ENCODE data around the gene PCARE.
"Not testable (repeated sequence)": the region's sequence is repeated elsewhere in the genome, so short reads cannot be mapped to it uniquely, and the experiment has no call there.

Gene PCARE

GRCh38 chr2:29074411-29074810, at the start of gene PCARE:
Gene PCARE (minus strand): TSS chr2:29074523. CDS start chr2:29074261, 262 bp downstream.
- no peak for DNase-seq

- DNase-seq, result no peak
Measured at GRCh38 chr2:29123617-29124349, 49.5 kb upstream of the PCARE start.

GRCh38 chr2:29120846-29121245, 46.5 kb upstream of the PCARE start:
- no peak for DNase-seq

- DNase-seq, result peak; percentile 41
Measured at GRCh38 chr2:29119211-29119610, 44.9 kb upstream of the PCARE start.

GRCh38 chr2:29117636-29118303, 43.4 kb upstream of the PCARE start:
- DNase-seq, result no peak

- peak; percentile 78 for DNase-seq
Measured at GRCh38 chr2:29115797-29116781, 41.8 kb upstream of the PCARE start.

- peak; percentile 67 for DNase-seq
Measured at GRCh38 chr2:29114946-29115609, 40.8 kb upstream of the PCARE start, which contains the start of gene CLIP4. Gene CLIP4 (plus strand): TSS chr2:29115415. CDS start chr2:29121389, 5,974 bp downstream.

GRCh38 chr2:29114586-29114945, 40.2 kb upstream of the PCARE start:
- DNase-seq, result peak; percentile 44

GRCh38 chr2:29113891-29114321, 39.6 kb upstream of the PCARE start:
- DNase-seq, result peak; percentile 98

GRCh38 chr2:29113027-29113686, 38.8 kb upstream of the PCARE start:
- no peak for DNase-seq

- DNase-seq, result no peak
Measured at GRCh38 chr2:29112379-29112778, 38.1 kb upstream of the PCARE start.

- no peak for DNase-seq
Measured at GRCh38 chr2:29110916-29111535, 36.7 kb upstream of the PCARE start.

GRCh38 chr2:29109246-29109645, 34.9 kb upstream of the PCARE start:
- no peak for DNase-seq

- DNase-seq, result no peak
Measured at GRCh38 chr2:29108225-29108624, 33.9 kb upstream of the PCARE start.

- not testable (repeated sequence) for DNase-seq
Measured at GRCh38 chr2:29107547-29107946, 33.2 kb upstream of the PCARE start.

- no peak for DNase-seq
Measured at GRCh38 chr2:29106980-29107388, 32.7 kb upstream of the PCARE start.

- DNase-seq, result no peak
Measured at GRCh38 chr2:29106256-29106655, 31.9 kb upstream of the PCARE start.

- no peak for DNase-seq
Measured at GRCh38 chr2:29105375-29105774, 31.1 kb upstream of the PCARE start.

- no peak for DNase-seq
Measured at GRCh38 chr2:29104688-29105087, 30.4 kb upstream of the PCARE start.

GRCh38 chr2:29100564-29100963, 26.2 kb upstream of the PCARE start:
- no peak for DNase-seq

- DNase-seq, result no peak
Measured at GRCh38 chr2:29097569-29097968, 23.2 kb upstream of the PCARE start.

GRCh38 chr2:29096969-29097368, 22.6 kb upstream of the PCARE start:
- no peak for DNase-seq

All from hematopoietic multipotent progenitor cell treated with erythropoietin and hydrocortisone succinate and interleukin-3 and kit ligand, for 4 days (in vitro differentiated cells).